HG03159 (cell line): ENCODE measurements around the gene REC114.
"Not testable (repeated sequence)": the region's sequence is repeated elsewhere in the genome, so short reads cannot be mapped to it uniquely, and the experiment has no call there.

Source experiments
- ATAC-seq: cut with Tn5 transposase; IDR thresholded peaks from one replicate; pipeline ENCODE4 v1.9.1; 2021; ENCODE audit warnings: mild to moderate bottlenecking, moderate library complexity; ENCODE audit not compliant: unreplicated experiment

REC114 gene, protein sequence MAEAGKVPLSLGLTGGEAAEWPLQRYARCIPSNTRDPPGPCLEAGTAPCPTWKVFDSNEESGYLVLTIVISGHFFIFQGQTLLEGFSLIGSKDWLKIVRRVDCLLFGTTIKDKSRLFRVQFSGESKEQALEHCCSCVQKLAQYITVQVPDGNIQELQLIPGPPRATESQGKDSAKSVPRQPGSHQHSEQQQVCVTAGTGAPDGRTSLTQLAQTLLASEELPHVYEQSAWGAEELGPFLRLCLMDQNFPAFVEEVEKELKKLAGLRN

DNA sequence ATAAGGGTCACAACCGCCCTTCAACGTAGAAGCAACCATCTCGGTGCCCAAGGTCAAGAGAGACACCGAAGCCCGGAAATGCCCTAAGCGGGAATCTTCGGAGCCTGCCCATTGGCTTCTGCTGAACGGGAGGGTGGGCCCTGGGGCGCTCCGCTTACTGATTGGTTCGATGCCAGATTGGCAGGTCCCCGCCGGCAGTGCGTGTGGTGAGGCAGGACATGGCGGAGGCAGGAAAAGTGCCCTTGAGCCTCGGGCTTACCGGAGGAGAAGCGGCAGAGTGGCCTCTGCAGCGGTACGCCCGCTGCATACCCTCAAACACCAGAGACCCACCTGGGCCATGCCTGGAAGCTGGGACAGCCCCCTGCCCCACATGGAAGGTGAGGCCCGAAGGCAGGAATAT lies at the start of gene REC114:
REC114 (plus strand) TSS at position 197 of the 400 bp plus-strand sequence; CDS start at position 219, 22 bp downstream.
- no peak for ATAC-seq

DNA sequence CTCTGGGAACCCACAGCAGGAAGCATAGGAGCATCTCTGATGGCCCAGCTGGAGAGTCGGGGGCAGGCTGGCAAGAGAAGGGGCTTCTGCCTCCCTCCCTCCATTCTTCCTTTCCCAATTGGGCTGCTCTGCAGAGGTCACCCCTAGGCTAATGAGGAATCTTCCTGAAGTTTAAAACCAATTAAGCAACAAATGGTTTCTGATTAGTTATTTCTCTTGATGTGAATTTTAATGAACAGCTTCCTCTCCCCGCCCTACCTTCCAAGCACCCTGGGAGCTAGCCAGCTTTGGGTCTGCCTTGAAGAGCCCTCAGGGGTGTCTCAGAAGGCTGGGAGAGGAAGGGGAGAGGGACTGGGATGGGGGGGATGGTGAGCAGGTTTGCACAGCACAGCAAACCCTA lies 49.6 kb upstream of the REC114 start:
- no peak for ATAC-seq

DNA sequence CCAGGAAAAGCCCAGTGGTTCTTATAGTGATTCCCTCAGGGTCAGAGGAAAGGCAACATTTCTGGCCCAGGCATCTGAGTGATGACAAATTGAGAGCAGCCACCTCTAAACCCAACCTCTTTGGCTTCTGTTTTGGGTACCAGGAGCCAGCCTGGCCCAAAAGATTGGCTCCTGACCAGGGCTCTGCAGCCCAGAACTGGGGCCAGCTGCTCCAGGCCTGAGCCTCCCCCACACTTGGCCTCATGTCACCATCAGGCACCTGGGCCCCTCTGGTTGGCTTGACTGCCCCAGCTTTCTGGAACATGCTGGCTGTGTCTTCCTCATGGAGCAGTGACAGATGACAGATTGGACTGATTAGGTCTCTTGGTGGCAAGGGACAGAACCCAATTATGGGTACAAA lies 48.2 kb upstream of the REC114 start:
- no peak for ATAC-seq

DNA sequence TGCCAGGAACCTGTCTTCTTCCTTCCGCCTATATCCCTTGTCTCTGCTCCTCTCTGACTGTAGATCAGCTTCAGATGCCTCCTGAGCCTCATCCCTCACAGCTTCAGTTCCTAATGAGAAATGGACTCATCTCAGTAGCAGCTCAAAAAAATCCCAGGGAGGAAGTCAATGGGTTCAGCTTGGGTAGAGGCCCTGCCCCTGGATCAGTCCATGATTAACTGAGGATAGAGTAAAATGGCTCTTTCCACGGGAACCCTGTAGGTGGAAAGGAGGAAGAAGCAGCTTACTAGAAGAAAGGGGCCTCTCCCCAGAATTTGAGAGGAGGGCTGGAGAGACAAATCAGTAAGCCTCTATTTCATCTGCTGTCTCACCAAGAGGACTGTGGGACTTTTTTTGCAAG lies 47.3 kb upstream of the REC114 start:
- no peak for ATAC-seq

DNA sequence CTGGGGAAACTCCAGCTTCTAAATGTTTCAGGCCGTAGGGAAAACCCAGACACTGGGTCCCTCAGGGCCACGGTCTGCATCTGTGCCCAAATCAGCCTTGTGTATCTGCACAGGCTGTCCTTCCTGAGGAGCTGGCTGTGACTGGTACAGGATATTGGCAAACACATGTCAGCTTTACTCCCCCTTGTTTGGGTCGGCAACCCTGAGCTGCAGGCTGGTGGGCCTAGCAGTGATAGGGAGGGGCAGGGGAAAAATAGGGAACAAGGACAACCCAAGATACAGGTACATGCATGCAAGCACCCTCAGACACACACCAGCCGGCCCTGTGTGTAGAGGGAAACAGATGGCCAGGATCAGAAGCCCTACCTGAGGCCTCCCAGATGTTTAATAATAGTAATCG lies 45.5 kb upstream of the REC114 start:
- ATAC-seq = no peak

DNA sequence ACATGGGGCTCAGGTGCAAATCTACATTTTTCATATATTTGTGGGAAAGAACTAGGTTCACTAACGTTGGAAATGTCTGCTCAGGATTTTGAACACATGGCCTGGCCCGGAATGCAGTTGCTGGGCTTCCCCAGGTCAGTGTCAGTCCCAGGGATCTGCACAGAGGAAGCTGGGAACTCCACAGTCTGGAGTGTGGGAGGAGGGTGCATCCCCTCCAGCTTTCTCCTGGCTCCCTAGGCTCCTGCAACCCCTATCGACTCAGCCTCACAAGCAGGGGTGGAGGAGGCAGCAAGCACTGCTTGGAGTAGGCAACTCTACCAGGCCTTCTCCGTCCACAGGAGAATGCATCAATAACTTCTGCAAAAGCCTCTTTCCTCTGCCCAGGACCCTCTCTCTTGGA lies 44.1 kb upstream of the REC114 start:
- ATAC-seq = no peak

DNA sequence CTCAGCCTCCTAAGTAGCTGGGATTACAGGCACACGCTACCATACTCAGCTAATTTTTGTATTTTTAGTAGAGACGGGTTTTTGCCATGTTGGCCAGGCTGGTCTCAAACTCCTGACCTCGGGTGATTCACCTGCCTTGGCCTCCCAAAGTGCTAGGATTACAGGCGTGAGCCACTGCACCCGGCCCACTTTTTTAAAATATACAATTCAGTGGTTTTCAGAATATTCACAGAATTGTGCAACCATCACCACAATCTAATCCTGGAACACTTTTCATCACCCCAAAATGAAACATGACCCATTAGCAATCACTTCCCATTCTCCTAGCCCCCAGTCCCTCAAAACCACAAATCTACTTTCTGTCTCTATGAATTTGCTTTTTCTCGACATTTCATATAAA lies 42.7 kb upstream of the REC114 start:
- not testable (repeated sequence) for ATAC-seq

DNA sequence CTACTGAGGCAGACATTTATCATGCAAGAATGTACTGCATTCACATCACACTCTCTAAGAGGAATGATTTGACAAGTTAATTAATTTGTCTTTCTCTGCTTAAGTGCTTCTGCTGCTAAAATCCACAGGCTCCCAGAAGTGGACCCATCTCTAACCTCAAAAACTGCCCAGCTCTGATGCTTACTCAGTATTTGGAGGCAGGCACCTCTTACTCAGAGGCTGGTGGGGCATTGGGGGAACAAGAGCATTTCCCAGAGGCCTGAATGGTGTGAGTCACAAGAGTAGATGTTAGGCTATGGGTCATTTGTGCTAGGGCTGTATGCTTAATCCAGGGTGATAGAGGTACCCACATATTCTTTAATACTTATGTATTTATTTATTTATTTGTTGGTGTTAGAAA lies 39.8 kb upstream of the REC114 start:
- ATAC-seq = no peak

DNA sequence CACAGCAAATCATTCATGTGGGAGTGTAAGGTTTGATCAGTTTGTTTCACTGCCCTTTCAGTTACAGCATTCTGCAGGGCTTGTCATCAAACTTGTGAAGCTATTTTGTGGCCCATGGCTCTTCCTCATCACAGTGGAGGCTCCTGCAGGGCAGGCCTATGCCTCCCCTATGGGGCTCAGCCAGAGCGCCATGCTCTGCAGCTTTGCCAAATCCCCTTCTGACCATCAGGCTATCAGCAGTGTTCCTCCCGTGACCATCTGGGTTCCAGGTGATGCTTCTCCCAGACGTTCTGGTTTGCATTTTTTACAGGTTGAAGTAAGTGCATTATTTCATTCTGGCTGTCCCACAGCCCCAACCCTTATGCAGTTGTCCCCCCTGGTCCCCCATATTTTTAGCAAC lies 28.1 kb upstream of the REC114 start:
- ATAC-seq = no peak

DNA sequence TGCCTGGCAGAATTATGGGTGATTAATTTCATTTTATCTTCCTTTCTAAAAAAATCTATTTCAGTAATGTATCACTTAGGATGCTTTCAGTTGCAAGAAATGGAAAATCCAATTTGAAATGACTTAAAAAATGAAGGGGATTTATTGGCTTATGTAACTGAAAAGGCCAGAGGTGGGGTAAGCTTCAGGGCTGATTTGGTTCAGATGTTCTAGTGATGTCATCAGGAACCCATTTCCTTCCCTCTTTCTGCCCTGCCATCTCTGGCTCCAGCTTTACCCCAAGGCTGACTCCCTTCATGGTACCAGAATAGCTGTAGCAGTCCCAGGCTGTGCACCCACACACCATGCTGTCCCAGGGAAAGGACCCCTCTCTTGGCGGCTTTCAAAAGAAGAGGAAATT lies 18.5 kb upstream of the REC114 start:
- no peak for ATAC-seq

DNA sequence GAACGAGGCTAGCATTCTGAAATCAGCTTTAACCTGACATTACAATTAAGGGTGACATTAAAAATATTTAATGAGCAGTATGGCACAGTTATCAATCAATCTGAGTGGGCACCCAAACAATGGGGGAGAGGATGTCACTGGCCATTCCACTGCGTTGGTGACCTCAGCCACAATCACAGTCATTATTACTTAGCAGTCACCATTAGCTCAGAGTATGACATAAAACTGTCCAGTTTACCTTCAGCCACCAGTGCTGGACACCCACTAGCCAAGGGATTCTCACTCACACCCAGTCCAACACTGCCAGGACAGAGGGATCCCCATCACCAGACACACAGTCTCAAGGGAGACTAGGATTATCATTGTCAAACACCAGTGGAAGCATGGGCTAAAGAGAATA lies 17.5 kb upstream of the REC114 start:
- ATAC-seq = no peak

DNA sequence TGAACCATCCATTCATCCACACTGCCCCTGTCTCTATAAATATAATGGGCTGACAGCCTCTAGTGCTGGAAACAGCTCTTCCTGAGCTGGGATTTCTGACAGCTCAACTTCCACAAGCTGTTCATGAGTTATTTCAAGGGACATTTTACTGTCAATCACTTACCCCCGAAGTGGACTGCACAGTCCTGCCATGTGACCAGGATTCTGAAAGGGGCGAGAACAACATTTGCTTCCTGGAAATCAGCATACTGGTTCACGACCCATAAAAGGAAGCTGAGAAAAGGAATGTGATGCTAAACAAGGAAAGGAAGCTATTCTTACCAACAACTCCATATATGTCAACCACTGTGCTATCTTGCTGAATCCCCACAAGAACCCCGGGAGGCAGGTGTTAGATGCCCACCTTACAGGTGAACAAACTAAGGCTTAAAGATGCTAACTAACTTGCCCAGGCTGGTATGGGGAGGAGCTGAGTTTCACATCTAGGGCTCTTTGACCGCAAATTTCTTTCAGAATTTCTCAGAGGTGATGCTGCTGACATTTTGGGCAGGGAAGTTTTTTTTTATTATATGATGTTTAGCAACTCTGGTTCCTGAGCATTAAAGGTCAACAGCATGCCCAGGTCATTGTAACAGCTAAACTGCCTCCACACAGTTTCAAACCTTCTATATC lies 16.5 kb upstream of the REC114 start:
- ATAC-seq = no peak

DNA sequence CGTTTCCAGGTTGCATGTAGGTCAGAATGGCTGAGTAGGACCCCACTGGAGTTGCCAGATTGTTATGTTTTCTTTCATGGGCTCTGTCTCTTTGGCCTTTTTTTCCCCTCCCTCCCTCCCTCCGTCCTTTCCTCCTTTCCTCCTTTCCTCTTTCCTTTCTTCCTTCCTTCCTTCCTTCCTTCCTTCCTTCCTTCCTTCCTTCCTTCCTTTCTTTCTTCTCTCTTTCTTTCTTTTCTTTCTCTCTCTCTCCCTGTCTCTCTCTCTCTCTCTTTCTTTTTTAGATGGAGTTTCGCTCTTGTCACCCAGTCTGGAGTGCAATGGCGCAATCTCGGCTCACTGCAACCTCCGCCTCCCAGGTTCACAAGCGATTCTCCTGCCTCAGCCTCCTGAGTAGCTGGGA lies 11.6 kb upstream of the REC114 start:
- not testable (repeated sequence) for ATAC-seq

DNA sequence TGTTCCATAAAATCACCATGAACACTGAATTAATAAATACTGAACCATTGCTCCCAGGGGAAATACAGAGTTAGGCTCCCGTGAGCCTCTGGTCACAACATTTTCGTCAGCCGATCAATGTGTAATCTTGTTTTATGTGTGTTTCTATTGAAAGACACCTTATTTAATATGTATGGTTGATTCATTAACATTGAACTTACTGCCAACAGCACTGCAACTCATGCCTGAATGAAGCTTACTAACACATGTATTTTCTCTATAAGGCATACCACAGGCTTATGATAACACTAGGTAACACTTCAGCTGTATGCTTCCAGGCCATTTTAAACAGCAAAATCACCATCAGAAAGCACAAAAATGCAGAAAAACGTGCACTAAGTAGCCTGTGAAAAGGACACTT lies 9.1 kb upstream of the REC114 start:
- ATAC-seq = no peak

DNA sequence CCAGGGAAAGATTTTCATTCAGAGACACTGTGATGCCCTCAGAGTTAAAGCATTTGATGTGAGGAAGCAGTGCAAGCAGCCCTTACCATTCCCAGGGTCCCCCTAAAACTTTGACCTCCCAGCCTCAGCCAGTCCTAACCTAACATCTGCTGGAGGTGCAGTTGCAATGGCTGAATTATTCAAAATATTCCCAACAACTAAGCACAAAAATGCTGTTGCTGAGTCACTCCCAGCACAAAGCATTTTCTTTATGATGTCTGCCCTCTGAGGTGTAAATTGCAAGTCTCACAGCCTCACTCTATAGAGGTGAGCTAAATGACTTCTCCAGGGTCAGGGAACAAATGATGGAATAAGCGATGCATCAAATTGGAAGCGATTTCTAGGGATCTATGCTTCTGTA lies 6.4 kb upstream of the REC114 start:
- no peak for ATAC-seq

DNA sequence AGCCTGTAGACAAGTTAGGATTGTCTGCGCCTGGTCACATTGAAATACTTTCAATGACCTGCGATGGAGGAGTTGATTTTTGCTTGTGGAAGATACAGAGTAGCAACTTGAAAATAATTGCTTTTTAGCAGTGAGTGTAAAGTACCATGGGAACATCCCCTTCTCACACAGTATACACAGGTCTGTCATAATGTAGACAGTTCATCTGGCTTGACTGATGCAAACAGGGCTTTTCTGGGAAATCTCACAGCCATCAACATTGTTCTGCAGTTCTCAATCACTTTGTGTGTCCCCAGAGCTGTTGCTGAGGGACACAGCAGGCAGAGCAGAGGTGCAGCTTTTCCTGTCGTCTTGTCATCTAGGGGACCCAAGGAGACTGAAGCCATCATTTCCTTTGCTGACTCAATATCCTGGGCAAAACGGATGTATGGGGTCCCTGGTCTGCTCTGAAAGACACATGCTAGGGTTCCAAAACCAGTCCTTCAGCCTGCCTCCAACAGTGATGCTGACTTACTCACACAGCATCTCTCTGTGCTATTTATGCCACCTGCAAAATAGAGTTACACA lies 5.3 kb upstream of the REC114 start:
- no peak for ATAC-seq

DNA sequence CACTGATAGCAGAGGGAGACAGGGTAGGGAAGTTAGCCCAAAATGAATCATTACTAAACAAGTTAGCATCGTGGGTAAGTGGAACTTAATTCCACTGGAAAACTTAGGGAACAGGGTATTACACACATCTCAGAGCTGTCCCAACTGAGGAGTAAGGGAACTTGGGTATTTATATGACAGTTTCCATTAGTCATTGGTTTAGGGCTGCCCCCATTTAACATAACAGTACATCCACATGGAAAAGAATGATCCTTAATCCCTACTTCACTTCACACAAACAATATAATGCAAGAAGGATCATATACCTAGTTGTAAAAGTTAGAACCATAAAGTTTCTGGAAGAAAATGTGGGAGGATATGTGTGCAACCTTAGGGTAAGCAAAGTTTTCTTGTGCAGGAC lies 4.3 kb upstream of the REC114 start:
- ATAC-seq = no peak

DNA sequence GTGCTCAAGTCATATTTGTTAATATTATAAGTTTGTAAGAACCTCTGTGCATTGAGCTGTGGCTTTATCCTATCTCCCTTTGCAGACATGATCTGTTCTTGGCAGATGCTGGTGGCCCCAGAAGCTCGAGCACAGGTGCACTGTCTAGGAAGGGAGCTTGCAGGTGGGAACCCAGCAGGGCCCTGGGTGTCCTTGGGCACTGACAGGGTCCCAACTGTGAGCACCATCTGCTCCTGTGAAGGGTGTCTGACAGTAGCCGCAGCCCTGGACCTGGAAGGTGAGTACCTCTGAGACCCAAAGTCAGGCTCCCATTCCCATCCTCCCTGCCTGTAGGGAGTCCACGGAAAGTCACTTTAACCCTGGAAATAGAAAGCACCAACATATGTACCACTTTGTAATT lies 2.4 kb upstream of the REC114 start:
- ATAC-seq = no peak

DNA sequence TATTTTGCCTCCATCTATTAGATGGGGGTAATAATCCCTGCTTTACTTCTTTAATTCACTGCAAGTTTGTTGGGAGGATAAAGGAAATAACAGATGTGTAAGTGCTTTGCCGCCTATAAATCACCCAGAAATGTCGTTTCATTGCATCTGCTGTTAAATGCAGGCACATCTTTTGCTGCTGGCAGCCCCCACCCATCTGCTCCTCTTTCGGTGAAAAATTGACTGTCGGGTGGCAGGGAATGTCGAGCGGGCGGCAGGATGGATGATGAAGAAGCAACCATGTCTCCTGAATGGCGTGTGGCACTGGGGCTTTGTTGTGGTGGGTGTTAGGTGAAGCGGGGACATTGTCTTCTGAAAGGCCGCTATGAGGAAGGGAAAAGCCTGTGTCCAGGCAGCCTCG lies 543 bp upstream of the REC114 start:
- no peak for ATAC-seq

DNA sequence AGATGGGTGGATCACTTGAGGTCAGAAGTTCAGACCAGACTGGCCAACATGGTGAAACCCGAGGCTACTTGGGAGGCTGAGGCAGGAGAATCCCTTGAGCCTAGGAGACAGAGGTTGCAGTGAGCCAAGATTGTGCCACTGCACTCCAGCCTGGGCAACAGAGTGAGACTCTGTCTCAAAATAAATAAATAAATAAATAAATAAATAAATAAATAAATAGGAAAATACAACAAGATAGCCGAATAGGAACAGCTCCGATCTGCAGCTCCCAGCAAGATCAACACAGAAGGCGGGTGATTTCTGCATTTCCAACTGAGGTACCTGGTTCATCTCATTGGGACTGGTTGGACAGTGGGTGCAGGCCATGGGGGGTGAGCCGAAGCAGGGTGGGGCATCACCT lies 4.5 kb downstream of the REC114 start:
- not testable (repeated sequence) for ATAC-seq

DNA sequence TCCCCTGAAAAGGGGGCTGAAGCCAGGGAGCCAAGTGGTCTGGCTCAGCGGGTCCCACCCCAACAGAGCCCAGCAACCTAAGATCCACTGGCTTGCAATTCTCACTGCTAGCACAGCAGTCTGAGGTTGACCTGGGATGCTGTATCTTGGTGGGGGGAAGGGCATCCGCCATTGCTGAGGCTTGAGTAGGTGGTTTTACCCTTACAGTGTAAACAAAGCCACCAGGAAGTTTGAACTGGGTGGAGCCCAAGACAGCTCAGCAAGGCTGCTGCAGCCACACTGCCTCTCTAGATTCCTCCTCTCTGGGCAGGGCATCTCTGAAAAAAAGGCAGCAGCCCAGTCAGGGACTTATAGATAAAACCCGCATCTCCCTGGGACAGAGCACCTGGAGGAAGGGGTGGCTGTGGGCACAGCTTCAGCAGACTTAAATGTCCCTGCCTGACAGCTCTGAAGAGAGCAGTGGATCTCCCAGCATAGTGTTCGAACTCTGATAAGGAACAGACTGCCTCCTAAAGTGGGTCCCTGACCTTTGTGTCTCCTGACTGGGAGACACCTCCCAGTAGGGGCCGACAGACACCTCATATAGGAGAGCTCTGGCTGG lies 5.3 kb downstream of the REC114 start:
- ATAC-seq = not testable (repeated sequence)

DNA sequence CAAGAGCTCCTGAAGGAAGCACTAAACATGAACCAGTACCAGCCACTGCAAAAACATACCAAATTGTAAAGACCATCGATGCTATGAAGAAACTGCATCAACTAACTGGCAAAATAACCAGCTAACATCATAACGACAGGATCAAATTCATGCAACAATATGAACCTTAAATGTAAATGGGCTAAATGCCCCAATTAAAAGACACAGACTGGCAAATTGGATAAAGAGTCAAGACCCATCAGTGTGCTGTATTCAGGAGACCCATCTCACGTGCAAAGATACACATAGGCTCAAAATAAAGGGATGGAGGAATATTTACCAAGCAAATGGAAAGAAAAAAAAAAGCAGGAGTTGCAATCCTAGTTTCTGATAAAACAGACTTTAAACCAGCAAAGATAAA lies 7.0 kb downstream of the REC114 start:
- ATAC-seq = not testable (repeated sequence)
